Brain microvascular endothelial cell (primary cell): ENCODE measurements around the gene ABHD3.
"Not testable (repeated sequence)": the region's sequence is repeated elsewhere in the genome, so short reads cannot be mapped to it uniquely, and the experiment has no call there.

Source experiments
- DNase-seq: peaks from one replicate; pipeline ENCODE4 v3.0.0-alpha.2; 2020
- H3K27ac ChIP-seq: fragments of 250-450 bp; sonication (Bioruptor Pico); 2 replicates; pipeline ENCODE4 v1.5.1; 2020; ENCODE audit warnings: mild to moderate bottlenecking, moderate library complexity
- H3K27me3 ChIP-seq: fragments of 250-450 bp; sonication (Bioruptor Pico); replicated peaks from 2 replicates; pipeline ENCODE4 v1.5.1; 2020; ENCODE audit warnings: mild to moderate bottlenecking
- H3K36me3 ChIP-seq: fragments of 250-450 bp; sonication (Bioruptor Pico); replicated peaks from 2 replicates; pipeline ENCODE4 v1.5.1; 2020; ENCODE audit warnings: mild to moderate bottlenecking
- H3K4me3 ChIP-seq: 2 replicates; pipeline ENCODE4 v1.5.1; 2011; ENCODE audit warnings: low read depth, mild to moderate bottlenecking, control low read depth, low read length, moderate library complexity
- CTCF ChIP-seq: IDR thresholded peaks from 2 replicates; pipeline ENCODE4 v1.5.1; 2011; ENCODE audit warnings: low read depth, mild to moderate bottlenecking, moderate library complexity, low read length, control low read depth, inconsistent platforms; ENCODE audit errors: missing control alignments
- in situ Hi-C: cut with HindIII; loops from 2 replicates; pipeline ENCODE4 v1.10.0; 2017; ENCODE audit warnings: low sequenced_read_pairs, low pct_ligation_motif_present

ABHD3 gene

GRCh38 chr18:21662581-21662980 lies 42.0 kb downstream of the ABHD3 start:
- no peak for DNase-seq
- in situ Hi-C loops: no loop called here
- Histone ChIP-seq H3K36me3 (no peaks in the 10 kb centered on the region), H3K4me3 (no peak overlapping the region), H3K27me3 (no peaks in the 10 kb centered on the region), H3K27ac (no peak overlapping the region)
- no peak for TF ChIP-seq CTCF

GRCh38 chr18:21660078-21660477 lies 44.5 kb downstream of the ABHD3 start:
- TF ChIP-seq CTCF: no peak
- no peak overlapping the region for H3K4me3 ChIP-seq
- in situ Hi-C loops: no loop called here
- no peak overlapping the region for H3K27ac ChIP-seq
- H3K27me3 ChIP-seq: no peaks in the 10 kb centered on the region
- DNase-seq: no peak
- no peaks in the 10 kb centered on the region for H3K36me3 ChIP-seq

GRCh38 chr18:21656402-21656801 lies 48.2 kb downstream of the ABHD3 start:
- no peak for DNase-seq
- in situ Hi-C loops: no loop called here
- Histone ChIP-seq H3K27ac (peak overlapping the region; percentile 5), H3K36me3 (no peaks in the 10 kb centered on the region), H3K4me3 (no peak overlapping the region), H3K27me3 (no peaks in the 10 kb centered on the region)
- no peak for TF ChIP-seq CTCF

GRCh38 chr18:21653361-21653760 lies 51.2 kb downstream of the ABHD3 start:
- no peak for DNase-seq
- Histone ChIP-seq H3K27ac (no peak overlapping the region), H3K27me3 (no peaks in the 10 kb centered on the region), H3K36me3 (no peaks in the 10 kb centered on the region), H3K4me3 (no peak overlapping the region)
- TF ChIP-seq CTCF: no peak
- in situ Hi-C loops: no loop called here

GRCh38 chr18:21652073-21652472 lies 52.5 kb downstream of the ABHD3 start:
- H3K36me3 ChIP-seq: no peaks in the 10 kb centered on the region
- no peak overlapping the region for H3K4me3 ChIP-seq
- no peak for DNase-seq
- in situ Hi-C loops: no loop called here
- no peak for TF ChIP-seq CTCF
- H3K27me3 ChIP-seq: no peaks in the 10 kb centered on the region
- no peak overlapping the region for H3K27ac ChIP-seq

GRCh38 chr18:21650311-21650710 lies 54.3 kb downstream of the ABHD3 start:
- no peak overlapping the region for H3K4me3 ChIP-seq
- H3K36me3 ChIP-seq: no peaks in the 10 kb centered on the region
- no peak overlapping the region for H3K27ac ChIP-seq
- DNase-seq: no peak
- TF ChIP-seq CTCF: no peak
- in situ Hi-C loops: no loop called here
- no peaks in the 10 kb centered on the region for H3K27me3 ChIP-seq

- H3K36me3 ChIP-seq, DNase-seq, H3K27ac ChIP-seq, H3K4me3 ChIP-seq, in situ Hi-C loops, H3K27me3 ChIP-seq: not testable (repeated sequence)
These were observed 64.2 kb downstream of the ABHD3 start for GRCh38 chr18:21640375-21640774.
